Camera-type eye (tissue), 1 donor: ENCODE measurements around the gene E2F8. TPM values are rescaled to one million over a fixed set of nuclear protein-coding genes. Genes with fewer than 3 reads are reported as not detected.

ENCODE experiments used
- total RNA-seq: library from RNA; depleted of rRNA; stranded (reverse); fragments of >200 nt; gene quantifications from one replicate; pipeline ENCODE4 v1.2.3, GENCODE V29; 2014

The E2F8 gene
- total RNA-seq = 2.5 TPM

GRCh38 chr11:19240420-19241259 lies at the start of gene E2F8:
TSS of gene E2F8 (minus strand) at chr11:19240945. CDS start at chr11:19240121, 824 bp downstream.

GRCh38 chr11:19201737-19202605 lies 38.8 kb downstream of the E2F8 start, which contains the start of gene CSRP3:
TSS of gene CSRP3 (minus strand) at chr11:19201983. CDS start at chr11:19192448, 9,535 bp downstream.

Other genes with a start within 250 kb of the E2F8 start
- not detected for gene MRGPRX2, start 180.2 kb downstream of the E2F8 start, total RNA-seq
- gene ZDHHC13, start 123.8 kb downstream of the E2F8 start, total RNA-seq = 31.4 TPM
- gene CSRP3, start 39.0 kb downstream of the E2F8 start, total RNA-seq = 22.8 TPM